IMR-90 (cell line): ENCODE measurements around the gene ANKH. TPM values are rescaled to one million over a fixed set of nuclear protein-coding genes. Genes with fewer than 3 reads are reported as not detected.

Source experiments
- ATAC-seq: fragments of 200-7000 bp; cut with Tn5 transposase; 2 replicates; pipeline ENCODE4 v1.9.1; 2020; ENCODE audit warnings: low read depth, mild to moderate bottlenecking, moderate library complexity
- BruUV-seq: library from RNA; stranded (reverse); fragments of 400-500 nt; replicated peaks from 2 replicates; lab custom pipeline; 2021; lab: Mats Ljungman, UMichigan
- CTCF ChIA-PET: fragments of 300-600 bp; formaldehyde crosslinking; extraction: SDS; loops from one replicate; lab custom pipeline; 2021; ENCODE audit warnings: antibody characterized with exemption; lab: Yijun Ruan, JAX
- POLR2A ChIA-PET: fragments of 300-600 bp; sonication (Branson Sonifier 250); formaldehyde crosslinking; loops from one replicate; lab custom pipeline; 2022; ENCODE audit warnings: antibody characterized with exemption; ENCODE audit not compliant: unreplicated experiment; lab: Charles Lee
- DNase-seq: peaks from one replicate; pipeline ENCODE4 v3.0.0; 2013
- H2AFZ ChIP-seq: replicated peaks from 2 replicates; pipeline ENCODE3; 2013; ENCODE audit warnings: low read length, mild to moderate bottlenecking; ENCODE audit not compliant: poor library complexity
- H2AK5ac ChIP-seq: 2 replicates; pipeline ENCODE4 v1.6.1; 2013; ENCODE audit warnings: low read depth, low read length, inconsistent platforms
- H2AK9ac ChIP-seq: replicated peaks from 2 replicates; pipeline ENCODE3; 2013; ENCODE audit warnings: mild to moderate bottlenecking, low read depth, low read length, moderate library complexity; ENCODE audit not compliant: poor library complexity
- H2BK120ac ChIP-seq: 2 replicates; pipeline ENCODE4 v1.6.1; 2013; ENCODE audit warnings: low read depth, low read length, inconsistent platforms
- H2BK15ac ChIP-seq: 3 replicates; pipeline ENCODE4 v1.6.1; 2013; ENCODE audit warnings: low read depth, low read length, inconsistent platforms
- H2BK20ac ChIP-seq: 2 replicates; pipeline ENCODE4 v1.6.1; 2013; ENCODE audit warnings: low read depth, mild to moderate bottlenecking, inconsistent platforms, low read length, moderate library complexity
- H2BK5ac ChIP-seq: 2 replicates; pipeline ENCODE4 v1.6.1; 2013; ENCODE audit warnings: mild to moderate bottlenecking, low read depth, low read length, inconsistent platforms; ENCODE audit not compliant: poor library complexity, severe bottlenecking
- H3K14ac ChIP-seq: replicated peaks from 2 replicates; pipeline ENCODE4 v1.6.1; 2013; ENCODE audit warnings: low read depth, low read length, inconsistent platforms
- H3K18ac ChIP-seq: 2 replicates; pipeline ENCODE4 v1.6.1; 2013; ENCODE audit warnings: low read depth, low read length, control low read depth
- H3K23ac ChIP-seq: 2 replicates; pipeline ENCODE4 v1.6.1; 2013; ENCODE audit warnings: low read depth, low read length, inconsistent platforms
- H3K27ac ChIP-seq: 2 replicates; pipeline ENCODE4 v1.5.1; 2013; ENCODE audit warnings: mild to moderate bottlenecking, control low read depth, low read length; ENCODE audit not compliant: insufficient read depth
- H3K27me3 ChIP-seq: 2 replicates; pipeline ENCODE4 v1.6.1; 2013; ENCODE audit warnings: low read length; ENCODE audit not compliant: control insufficient read depth, insufficient read depth
- H3K36me3 ChIP-seq: 2 replicates; pipeline ENCODE4 v1.6.1; 2013; ENCODE audit warnings: low read length, mixed read lengths; ENCODE audit not compliant: control insufficient read depth, insufficient read depth
- H3K4ac ChIP-seq: 2 replicates; pipeline ENCODE4 v1.6.1; 2013; ENCODE audit warnings: low read depth, low read length, inconsistent platforms
- H3K4me1 ChIP-seq: 2 replicates; pipeline ENCODE4 v1.6.1; 2013; ENCODE audit warnings: low read length, mixed read lengths; ENCODE audit not compliant: control insufficient read depth, insufficient read depth
- H3K4me2 ChIP-seq: 2 replicates; pipeline ENCODE4 v1.6.1; 2013; ENCODE audit warnings: low read depth, mild to moderate bottlenecking, control low read depth, low read length, moderate library complexity
- H3K4me3 ChIP-seq: 2 replicates; pipeline ENCODE4 v1.5.1; 2013; ENCODE audit warnings: low read depth, mild to moderate bottlenecking, control low read depth, low read length, moderate library complexity; ENCODE audit not compliant: insufficient read depth
- H3K56ac ChIP-seq: 2 replicates; pipeline ENCODE4 v1.6.1; 2013; ENCODE audit warnings: low read length, inconsistent platforms; ENCODE audit not compliant: insufficient read depth; ENCODE audit errors: extremely low read depth
- H3K79me1 ChIP-seq, 2 experiments: 2 replicates each; pipeline ENCODE4 v1.6.1; 2013; ENCODE audit warnings: low read length in 2 of 2, inconsistent platforms in 1 of 2, low read depth in 1 of 2
- H3K9ac ChIP-seq: 2 replicates; pipeline ENCODE4 v1.6.1; 2013; ENCODE audit warnings: low read depth, low read length, control low read depth
- H3K9me1 ChIP-seq: 2 replicates; pipeline ENCODE4 v1.6.1; 2013; ENCODE audit warnings: low read length, inconsistent platforms; ENCODE audit not compliant: insufficient read depth
- H3K9me3 ChIP-seq: 2 replicates; pipeline ENCODE4 v1.6.1; 2013; ENCODE audit warnings: low read length; ENCODE audit not compliant: control insufficient read depth, insufficient read depth
- H4K20me1 ChIP-seq: 2 replicates; pipeline ENCODE4 v1.6.1; 2013; ENCODE audit warnings: low read length, inconsistent platforms; ENCODE audit not compliant: insufficient read depth
- H4K5ac ChIP-seq: 2 replicates; pipeline ENCODE4 v1.6.1; 2013; ENCODE audit warnings: mild to moderate bottlenecking, low read depth, low read length, control low read depth
- H4K8ac ChIP-seq, 2 experiments: 2 replicates each; pipeline ENCODE4 v1.6.1; 2013; ENCODE audit warnings: low read depth in 2 of 2, low read length in 2 of 2, control low read depth in 1 of 2, inconsistent platforms in 1 of 2
- H4K91ac ChIP-seq: 2 replicates; pipeline ENCODE4 v1.6.1; 2013; ENCODE audit warnings: low read depth, low read length, inconsistent platforms; ENCODE audit not compliant: insufficient read depth
- MAFK ChIP-seq: IDR thresholded peaks from 2 replicates; pipeline ENCODE4 v1.6.1; 2012; ENCODE audit warnings: low read depth, low read length, improper control_type of control experiment
- MXI1 ChIP-seq: IDR thresholded peaks from 2 replicates; pipeline ENCODE4 v1.6.1; 2012; ENCODE audit warnings: low read depth, mild to moderate bottlenecking, low read length, moderate library complexity, borderline replicate concordance
- POLR2A ChIP-seq: IDR thresholded peaks from 2 replicates; pipeline ENCODE4 v1.6.1; 2012; ENCODE audit warnings: mild to moderate bottlenecking, low read depth, low read length
- RAD21 ChIP-seq: IDR thresholded peaks from 2 replicates; pipeline ENCODE4 v1.6.1; 2012; ENCODE audit warnings: low read length, improper control_type of control experiment
- RFX5 ChIP-seq: IDR thresholded peaks from 2 replicates; pipeline ENCODE4 v1.8.0; 2012; ENCODE audit warnings: low read depth, mild to moderate bottlenecking, low read length, moderate library complexity
- WGBS, 2 experiments: methylation state at CpG; one replicate each; pipeline versions ENCODE4 v1.1.5 to v1.1.7; 2013; ENCODE audit warnings: missing lambda C conversion rate in 2 of 2; ENCODE audit not compliant: insufficient read length in 1 of 2; ENCODE audit errors: extremely low coverage in 2 of 2; 5-methylcytosine and 5-hydroxymethylcytosine counted together
- dilution Hi-C: fragments of 300-500 bp; cut with HindIII; formaldehyde crosslinking; loops from one replicate; pipeline ENCODE4 v1.14.3; 2018; ENCODE audit warnings: low sequenced_read_pairs; ENCODE audit not compliant: unreplicated experiment
- in situ Hi-C: fragments of 300-500 bp; cut with MboI; formaldehyde crosslinking; loops from 3 replicates; pipeline ENCODE4 v1.14.3; 2019; ENCODE audit warnings: low sequenced_read_pairs, inconsistent platforms, mixed read lengths
- intact Hi-C: fragments of 100-400 bp; cut with micrococcal nuclease; formaldehyde crosslinking; loops from 2 replicates; pipeline ENCODE4 v1.10.0; 2022
- polyA plus RNA-seq, 3 experiments: library from polyadenylated mRNA; depleted of rRNA; stranded (reverse); fragments of >200 nt; gene quantifications; 2 replicates each; pipeline ENCODE4 v1.2.3, GENCODE V29; 2012; ENCODE audit warnings: low replicate concordance in 1 of 3
- total RNA-seq: library from RNA; depleted of rRNA; stranded (reverse); fragments of >200 nt; gene quantifications from 2 replicates; pipeline ENCODE4 v1.2.3, GENCODE V29; 2012

ANKH gene
- total and polyA plus RNA-seq, 2 of the 4 experiments (the other 2 are of a cell fraction): 5.2 to 17.2 TPM

DNA sequence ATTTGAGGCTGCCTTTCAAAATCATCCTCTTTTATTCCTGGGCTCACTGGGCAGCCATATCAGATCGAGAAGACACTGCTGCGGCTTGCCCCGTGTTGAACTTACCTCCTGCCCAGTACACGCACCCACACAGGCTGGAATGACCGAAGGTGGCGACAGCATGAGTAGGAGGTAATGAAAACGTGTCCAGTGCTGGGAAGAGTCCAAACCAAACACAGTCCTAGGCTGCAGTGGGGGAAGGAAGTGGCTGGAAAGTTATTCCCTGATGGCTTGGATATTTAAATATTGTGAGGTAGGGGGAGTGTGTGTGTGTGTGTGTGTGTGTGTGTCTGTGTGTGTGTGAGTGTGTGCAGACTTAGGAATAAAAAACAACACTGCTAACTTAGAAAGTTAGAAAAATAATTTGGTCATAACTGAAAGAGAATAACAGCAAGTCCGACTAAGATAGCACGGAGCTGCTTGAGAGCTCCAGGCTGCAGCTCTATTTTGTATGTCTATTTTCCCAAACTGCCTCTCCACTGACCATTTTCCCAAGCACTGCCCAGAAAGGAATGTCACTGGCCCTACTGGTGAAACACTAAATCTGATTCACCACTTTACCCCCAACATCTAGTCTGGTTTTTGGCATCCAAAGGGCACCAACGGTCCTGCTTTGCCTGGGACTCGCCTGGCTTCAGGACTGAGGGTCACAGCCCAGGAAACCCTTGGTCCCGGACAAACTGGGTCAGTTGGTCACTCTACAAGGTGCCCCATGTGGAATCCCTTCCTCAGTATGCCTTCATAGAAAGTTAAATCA is 41.2 kb downstream of the ANKH start:
- Histone ChIP-seq H2BK5ac (no peak overlapping the region), H3K4me2 (no peak overlapping the region), H2AK9ac (no peak overlapping the region), H3K4me3 (no peak overlapping the region), H3K27me3 (no peaks in the 10 kb centered on the region), H2AFZ (no peak overlapping the region), H3K27ac (no peak overlapping the region), H4K91ac (no peak overlapping the region), H3K9me3 (no peaks in the 10 kb centered on the region), H3K18ac (no peak overlapping the region), H4K20me1 (0 out of 2 replicates have a peak, but pooled peaks cover 3% of the 10 kb centered on the region), H3K4ac (no peak overlapping the region), H3K56ac (no peak overlapping the region), H3K23ac (no peak overlapping the region), H4K8ac (no peak overlapping the region), H3K4me1 (no peaks in the 10 kb centered on the region), H2AK5ac (no peak overlapping the region), H3K9me1 (no peaks in the 10 kb centered on the region), H2BK20ac (no peak overlapping the region), H3K9ac (no peak overlapping the region), H3K79me1 (peaks cover 4% of the 10 kb centered on the region in 2 experiments; a peak in 2 of 4 replicates), H3K36me3 (no peaks in the 10 kb centered on the region), H2BK15ac (no peak overlapping the region), H3K14ac (no peak overlapping the region), H4K5ac (no peak overlapping the region), H2BK120ac (no peak overlapping the region)
- DNase-seq: no peak
- in situ Hi-C loops: no loop called here
- no TSS peak for BruUV-seq
- TF ChIP-seq RAD21 (no peak), MAFK (no peak), POLR2A (no peak), RFX5 (no peak), MXI1 (no peak)
- ChIA-PET POLR2A (no interaction called here), CTCF (no interaction called here)
- no peak for ATAC-seq
- intact Hi-C loops: no loop called here
- WGBS, 2 experiments: 83% methylated on average over 2 of the region's 12 CpGs; no CpG with 5 or more reads in 1 of the 2 experiments
- dilution Hi-C loops: no loop called here
